ENCODE data around the gene SLC22A15.
"Not testable (repeated sequence)": the region's sequence is repeated elsewhere in the genome, so short reads cannot be mapped to it uniquely, and the experiment has no call there.

The SLC22A15 gene

DNA sequence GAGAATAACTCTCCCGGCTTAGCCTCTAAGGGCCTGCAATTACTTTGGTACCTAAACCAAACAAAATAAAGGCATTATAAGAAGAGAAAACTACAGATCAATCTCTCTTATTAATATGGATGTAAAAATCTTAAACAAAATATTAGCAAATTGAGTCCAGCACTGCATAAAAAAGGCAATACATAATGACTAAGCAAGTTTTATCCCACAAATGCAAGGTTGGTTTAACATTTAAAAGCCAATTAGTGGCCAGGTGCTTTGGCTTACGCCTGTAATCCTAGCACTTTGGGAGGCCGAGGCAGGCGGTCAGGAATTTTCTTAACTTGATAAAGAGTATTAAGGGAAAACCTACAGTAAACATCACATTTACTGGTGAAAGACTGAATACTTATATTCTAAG lies 67.8 kb downstream of the SLC22A15 start:
- no peak for DNase-seq

DNA sequence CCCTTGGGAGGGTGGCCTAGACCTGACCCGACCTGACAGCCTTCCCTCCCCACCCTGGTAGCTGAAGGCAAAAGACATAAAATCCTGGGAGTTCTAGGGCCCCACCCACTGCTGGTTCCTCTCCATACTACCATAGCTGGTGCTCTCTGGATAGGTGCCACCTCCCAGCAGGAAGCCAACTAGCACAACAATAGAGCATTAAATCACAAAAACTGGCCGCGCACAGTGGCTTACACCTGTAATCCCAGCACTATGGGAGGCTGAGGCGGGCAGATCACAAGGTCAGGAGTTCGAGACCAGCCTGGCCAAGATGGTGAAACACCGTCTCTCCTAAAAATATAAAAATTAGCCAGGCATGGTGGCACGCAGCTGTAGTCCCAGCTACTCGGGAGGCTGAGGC lies 70.6 kb downstream of the SLC22A15 start:
- not testable (repeated sequence) for DNase-seq

DNA sequence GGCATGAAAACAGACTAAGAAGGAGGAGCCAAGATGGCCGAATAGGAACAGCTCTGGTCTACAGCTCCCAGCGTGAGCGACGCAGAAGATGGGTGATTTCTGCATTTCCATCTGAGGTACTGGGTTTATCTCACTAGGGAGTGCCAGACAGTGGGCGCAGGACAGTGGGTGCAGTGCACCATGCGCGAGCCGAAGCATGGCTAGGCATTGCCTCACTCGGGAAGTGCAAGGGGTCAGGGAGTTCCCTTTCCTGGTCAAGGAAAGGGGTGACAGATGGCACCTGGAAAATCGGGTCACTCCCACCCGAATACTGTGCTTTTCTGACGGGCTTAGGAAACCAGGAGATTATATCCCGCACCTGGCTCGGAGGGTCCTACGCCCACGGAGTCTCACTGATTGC lies 75.6 kb downstream of the SLC22A15 start:
- DNase-seq: not testable (repeated sequence)

DNA sequence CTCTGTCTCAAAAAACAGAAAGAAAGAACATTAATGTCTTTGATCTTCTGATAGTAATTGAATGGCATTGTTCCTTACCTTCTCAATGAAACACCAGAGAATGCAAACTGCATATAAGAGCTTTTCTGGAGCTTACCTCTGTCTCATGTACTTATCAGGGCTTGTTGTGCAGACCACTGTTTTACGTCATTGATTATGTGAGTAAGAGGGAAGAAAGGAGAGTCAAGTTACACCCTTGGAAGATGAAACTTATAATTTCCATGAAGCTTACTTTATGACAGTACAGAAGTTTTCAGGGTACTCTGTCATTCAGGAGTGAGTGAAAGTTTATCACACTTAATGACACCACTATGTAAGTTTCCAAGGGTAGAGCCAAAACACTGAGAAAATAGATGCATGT lies 85.9 kb downstream of the SLC22A15 start:
- no peak for DNase-seq

DNA sequence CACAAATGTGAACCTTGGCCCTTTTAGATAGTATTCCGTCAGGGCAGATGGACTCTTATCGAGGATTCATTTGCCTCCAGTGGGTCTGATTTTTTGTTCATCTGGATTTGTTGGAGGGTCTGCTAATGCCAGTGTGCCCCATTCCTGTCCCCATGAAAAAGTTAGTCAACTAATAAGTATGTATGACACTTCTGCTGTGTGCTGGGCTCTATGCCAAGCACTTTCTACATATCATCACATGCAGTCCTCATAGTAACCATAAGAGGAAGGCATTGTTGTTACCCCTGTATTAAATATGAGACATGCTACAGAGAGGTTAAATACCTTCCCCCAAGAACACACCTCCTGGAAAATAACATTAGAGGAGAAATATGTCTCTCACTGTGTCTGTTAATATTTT lies 88.3 kb downstream of the SLC22A15 start:
- DNase-seq: no peak

DNA sequence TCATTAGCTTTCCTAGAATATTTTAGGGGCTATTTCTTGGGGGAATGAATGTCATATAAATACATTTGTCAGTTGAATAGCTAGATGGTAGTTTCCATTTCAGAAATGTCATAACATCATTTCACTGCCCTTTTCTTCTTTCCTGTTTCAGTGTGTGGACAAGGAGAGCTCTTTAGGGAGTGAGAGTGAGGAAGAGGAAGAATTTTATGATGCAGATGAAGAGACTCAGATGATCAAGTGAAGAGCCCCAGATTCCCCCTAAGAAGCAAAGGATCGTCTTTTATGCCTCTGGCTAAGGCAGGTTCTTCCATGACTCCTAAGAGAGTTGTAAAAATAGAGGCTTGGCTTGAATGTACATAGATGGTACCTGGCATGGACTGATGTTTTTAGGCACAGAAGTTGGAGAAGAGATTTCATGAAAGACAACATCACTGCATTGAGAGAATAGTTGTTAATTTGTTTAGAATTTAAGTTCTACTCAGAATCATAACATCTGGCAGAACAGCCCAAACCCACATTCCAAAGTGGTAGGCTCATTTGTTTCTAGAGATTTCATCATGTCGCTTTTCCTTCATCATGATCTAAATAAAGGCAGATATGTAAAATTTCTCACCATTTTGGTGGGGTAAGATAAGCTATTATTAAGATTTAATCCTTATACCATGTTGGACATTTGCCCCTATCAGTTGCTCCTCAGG lies 90.7 kb downstream of the SLC22A15 start:
- DNase-seq: no peak

DNA sequence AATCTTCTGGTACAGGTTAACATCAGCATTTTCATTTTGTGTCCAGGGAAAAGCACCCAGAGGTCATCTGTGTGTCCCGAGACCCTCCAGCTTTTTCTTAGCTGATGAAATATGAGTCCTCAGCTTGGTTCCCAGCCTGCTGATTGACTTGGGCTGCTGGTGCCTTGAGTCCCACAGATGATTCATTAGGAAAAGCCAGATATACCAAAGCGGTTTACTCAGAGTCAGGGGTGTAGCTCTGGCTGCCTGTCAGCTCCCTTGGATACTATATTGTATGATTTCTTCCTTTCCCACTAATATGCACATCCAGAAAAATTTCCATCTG lies 91.2 kb downstream of the SLC22A15 start:
- no peak for DNase-seq

DNA sequence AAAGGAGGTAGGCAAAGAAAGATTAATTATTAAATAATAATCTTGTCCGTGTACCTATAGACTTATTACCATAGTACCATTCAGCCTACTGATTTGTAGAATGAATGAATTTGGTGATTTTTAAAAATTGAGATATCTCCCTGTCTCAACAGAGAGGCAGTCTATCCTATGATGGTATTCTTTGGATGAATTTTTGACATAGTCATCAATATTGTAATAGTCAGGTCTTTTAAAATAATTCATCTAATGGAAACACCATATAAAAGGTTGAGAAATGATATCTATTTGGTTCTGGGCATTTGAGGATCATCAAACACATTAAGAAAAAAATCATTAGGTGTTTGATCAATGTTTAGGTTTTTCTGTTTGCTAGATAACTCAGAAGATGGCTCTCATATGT lies 99.3 kb downstream of the SLC22A15 start:
- DNase-seq: no peak

DNA sequence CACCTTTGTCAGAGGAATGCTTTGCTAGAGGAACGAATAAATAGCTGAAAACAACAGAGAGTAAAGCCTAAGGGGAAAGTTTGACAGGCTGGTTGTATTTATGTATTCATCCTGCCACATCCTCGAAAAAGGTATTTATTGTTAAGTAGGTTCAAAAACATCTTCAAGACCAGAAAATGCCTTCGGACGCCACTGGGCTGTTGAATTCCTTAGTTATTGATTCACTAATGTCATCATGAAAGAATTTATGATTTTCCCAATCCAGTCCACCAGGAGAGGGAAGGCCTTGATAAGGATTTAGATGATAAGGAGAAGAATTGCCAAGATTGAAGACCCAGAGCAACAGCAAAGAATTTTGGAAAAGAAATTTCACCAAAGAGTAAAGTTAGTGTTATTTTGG lies 99.7 kb downstream of the SLC22A15 start:
- no peak for DNase-seq

DNA sequence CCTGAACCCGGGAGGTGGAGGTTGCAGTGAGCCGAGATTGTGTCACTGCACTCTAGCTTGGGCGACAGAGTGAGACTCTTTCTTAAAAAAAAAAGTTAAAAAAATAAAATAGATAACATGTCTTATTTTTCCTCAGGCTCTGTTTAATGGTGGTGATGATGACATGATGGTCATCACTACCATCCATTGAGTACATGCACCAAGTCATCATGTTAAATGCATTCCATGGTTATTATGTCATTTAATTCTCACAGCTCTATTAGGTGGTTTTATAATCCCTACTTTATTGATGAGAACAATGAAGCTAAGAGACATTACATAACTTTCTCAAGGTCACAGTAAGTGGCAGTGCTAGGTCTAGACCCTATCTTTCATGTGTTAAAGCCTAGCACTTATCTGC lies 100.5 kb downstream of the SLC22A15 start:
- no peak for DNase-seq

DNA sequence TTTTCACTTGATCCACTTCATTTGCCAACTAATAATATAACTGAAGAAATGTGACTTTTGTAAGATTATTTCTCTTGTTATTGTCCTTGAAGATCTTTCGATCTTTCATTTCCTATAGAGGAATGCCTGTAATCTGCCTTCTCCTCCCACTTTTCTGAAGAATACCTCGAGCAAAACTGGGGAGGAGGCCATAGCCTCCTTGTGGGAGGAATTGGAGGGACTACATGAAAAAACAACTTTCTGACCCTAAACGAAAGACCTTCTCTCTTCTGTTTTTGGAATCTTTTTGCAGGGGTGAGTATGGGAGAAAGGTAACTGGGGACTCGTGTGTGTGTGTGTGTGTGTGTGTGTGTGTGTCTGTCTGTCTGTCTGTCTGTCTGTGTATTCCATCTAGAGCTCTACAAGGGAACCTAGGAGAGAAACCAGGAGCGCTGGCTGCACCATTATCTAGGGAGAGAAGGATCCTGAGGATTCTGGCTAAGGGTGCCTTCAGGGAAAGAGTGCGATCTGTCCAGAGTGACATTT lies 102.4 kb downstream of the SLC22A15 start:
- DNase-seq: no peak

DNA sequence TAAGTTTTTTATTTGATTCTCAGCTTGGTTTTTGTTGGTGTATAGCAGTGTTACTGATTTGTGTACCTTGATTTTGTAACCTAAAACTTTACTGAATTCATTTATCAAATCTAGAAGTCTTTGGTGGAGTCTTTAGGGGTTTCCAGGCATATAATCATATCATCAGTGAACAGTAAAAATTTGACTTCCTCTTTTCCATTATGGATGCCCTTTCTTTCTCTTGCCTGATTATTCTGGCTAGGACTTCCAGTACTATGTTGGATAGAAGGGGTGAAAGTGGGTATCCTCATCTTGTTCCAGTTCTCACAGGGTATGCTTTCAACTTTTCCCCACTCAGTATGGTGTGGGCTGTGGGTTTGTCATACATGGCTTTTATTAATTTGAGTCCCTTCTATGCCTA lies 111.3 kb downstream of the SLC22A15 start:
- no peak for DNase-seq

DNA sequence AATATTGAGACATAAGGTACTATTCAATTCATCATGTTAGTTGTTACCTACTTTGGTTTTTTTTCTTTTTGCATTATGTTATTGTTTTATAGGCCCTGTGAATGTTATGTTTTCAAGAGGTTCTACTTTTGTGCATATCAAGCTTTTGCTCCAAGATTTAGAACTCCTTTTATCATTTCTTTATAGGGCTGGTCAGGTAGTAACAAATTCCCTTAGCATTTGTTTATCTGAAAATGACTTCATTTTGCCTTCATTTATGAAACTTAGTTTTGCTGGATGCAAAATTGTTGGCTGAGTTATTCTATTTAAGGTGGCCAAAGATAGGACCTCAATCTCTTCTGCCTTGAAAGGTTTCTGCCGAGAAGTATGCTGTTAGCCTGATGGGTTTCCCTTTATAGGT lies 113.6 kb downstream of the SLC22A15 start:
- no peak for DNase-seq

DNA sequence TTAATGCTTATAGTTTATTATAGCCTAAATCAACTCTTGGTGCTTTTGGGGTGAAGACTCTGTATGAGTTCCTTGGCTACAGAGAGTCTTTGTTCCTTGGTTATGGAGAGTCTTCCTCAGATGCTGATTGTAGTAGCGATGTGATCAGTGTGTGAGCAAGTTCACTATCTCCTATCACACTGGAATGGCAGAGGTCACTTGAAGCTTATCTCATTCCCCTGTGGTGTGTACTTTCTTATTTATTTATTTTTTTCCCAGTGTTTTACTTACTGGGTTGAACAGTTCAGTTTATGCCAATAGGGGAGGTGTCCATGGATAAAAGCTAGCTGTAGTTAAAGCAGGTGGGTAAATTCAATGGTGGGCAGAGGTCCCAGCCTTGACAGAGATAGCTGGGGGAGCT lies 114.8 kb downstream of the SLC22A15 start:
- no peak for DNase-seq

DNA sequence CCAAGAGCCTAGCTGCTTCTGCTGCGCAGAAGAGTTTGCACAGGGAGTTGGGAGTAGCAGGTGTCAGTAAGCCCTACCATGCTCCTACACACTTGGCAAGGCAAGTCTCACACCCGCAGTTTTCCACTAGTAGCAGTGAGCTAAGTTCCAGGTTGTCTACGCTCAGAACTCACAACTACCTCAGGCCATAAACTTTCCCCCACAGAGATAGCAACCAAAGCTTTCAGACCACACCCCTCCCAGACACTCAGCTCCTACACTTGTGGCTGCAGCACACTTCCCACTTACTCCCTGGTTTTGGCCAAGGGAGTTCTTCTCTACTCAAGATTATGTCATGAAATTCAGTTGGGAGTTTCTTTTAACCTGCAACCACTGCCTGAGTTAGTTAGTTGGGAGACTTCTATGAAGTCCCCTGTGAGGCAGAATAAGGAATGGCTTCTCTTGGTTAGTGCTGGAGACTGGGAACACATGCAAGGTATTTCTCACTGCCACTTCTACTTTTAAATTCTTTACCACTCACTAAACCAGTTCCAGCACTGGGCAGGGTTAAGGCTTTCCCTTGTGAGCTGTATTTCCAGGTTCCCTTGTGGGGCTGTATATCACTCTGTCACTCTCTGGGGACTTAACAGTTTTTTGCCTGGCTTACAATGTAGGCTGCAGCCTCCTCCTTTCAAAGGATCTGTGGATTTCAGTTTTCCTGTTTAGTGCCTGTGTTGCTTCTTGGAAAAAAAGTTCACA lies 116.6 kb downstream of the SLC22A15 start:
- DNase-seq: no peak

DNA sequence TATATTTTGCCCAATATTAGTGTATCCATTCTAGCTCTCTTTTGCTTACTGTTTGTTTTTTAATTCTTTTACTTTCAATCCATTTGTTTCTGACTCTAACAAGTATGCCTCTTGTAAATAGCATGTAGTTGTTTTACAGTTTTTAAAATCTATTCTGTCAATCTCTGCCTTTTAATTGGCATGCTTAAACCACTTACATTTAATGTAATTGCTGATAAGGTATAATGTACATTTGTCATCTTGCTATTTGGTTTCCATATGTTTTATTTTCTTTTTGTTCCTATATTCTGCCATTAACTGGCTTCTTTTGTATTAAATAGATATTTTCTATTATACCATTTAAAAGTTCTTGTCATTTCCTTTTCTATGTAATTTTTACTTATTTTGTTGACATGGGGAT lies 118.7 kb downstream of the SLC22A15 start:
- DNase-seq: no peak

DNA sequence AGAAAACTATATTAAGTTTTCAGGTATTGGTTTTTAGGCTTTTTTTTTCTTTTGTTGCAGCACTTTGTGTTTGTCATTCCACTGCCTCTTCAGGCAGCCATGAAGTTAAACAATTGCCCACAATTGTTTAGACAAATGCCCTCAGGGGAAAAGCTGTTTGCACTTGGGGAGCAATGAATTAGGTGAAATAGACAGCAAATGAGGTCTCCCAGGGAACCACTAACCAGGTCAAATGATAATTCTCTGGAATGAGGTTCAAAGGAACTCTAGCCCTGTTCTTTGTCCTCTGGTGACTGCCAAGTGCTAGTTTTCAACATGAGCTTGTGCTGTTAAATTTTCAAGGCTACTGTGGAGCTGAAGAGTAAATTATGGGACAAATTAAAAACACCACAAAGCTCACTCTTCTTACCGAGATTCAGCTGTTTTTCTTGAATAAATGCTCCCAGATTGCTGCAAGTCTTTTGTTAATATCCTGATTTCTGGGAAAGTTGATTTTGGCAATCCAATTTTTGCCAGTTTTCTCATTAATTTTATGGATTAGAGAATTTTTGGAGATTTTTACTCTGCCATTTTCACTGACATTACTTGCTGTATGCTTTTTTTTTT lies 119.8 kb downstream of the SLC22A15 start:
- no peak for DNase-seq

DNA sequence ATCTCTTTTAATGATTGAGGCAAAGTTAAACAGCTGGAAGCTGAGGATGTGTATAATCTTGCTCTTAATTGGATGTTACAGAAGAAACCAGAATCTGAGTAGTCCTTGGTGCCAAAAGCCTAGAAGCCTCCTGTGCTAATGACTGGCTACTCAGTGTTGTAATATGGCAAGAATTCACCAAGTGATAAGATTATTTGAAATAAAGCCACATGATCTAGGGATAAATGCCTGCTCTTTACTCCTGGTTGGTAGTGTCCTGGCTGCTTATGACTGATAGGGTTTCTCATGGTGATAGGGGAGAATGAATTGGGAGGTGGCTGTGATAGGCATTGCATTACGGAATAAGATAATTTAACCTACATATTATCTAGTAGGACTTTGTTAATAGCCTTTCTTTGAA lies 121.3 kb downstream of the SLC22A15 start:
- DNase-seq: no peak

DNA sequence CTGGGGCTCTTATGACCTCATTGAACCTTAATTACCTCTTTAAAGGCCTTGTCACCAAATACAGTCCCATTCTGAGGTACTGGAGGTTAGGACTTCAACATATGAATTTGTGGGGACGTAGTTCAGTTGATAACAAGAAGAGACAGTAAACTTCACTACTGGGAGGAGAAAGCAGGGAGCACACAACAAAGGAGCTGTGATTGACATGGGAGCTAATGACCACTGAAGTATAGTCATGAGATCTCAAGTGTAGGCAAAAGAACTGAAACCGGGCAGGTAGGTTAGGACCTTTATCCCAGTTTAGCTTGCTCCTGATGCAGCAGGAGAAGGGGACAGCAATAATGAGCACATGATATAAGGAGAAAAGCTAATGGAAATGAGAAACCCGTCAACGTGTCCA lies 123.1 kb downstream of the SLC22A15 start:
- no peak for DNase-seq

DNA sequence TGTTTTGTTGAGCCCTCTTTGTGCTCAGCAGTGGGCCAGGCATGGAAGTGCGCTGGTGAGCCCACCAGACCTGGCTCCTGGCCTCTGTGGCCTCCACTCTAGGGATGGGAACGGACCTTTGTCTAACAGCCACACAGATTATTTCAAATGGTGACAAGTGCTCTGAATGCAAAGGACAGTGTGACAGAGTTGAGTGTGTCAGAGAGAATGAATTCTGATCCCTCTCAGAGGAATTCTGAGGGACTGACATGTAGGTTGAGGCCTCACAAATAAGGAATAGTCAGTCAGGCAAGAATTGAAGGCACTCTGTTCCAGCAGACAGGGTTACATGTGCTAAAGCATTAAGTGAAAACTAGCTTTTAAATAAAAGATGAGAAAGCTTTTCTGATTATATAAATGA lies 123.6 kb downstream of the SLC22A15 start:
- no peak for DNase-seq

DNA sequence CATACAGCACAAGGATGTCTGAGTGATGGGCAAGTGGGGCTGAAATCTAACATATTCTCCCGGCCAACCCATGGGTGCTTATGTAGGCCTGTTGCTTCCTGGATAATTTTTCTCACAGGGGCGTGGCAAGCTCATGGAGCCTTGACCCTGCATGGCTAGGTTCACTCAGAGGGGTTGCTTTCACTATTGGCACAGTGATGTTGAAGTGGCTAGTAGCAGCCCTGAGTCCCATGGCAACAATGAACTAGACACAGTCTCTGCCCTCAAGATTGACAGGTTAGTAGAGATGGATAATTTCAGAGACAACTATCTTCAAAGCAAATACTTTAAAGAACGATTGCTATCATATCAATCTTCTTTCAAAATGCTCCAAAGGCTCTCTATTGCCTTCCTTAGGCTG lies 128.4 kb downstream of the SLC22A15 start:
- no peak for DNase-seq

DNA sequence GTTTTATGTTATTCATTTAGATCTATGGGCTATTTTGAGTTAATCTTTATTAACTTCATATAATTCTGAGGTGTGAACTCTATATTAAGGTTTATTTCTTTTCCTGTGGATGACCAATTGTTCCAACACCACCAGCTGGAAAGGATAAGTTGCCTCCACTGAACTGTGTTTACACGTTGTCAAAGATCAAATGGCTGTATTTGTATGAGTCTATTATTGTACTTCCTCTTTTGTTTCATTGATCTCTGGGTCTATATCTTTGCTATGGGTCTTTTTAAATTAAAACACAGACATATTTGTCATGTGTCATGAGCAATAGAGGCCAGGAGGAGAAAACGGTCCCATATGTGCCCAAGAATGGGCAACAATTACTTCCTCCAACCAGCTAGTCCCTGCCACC lies 129.7 kb downstream of the SLC22A15 start:
- no peak for DNase-seq

DNA sequence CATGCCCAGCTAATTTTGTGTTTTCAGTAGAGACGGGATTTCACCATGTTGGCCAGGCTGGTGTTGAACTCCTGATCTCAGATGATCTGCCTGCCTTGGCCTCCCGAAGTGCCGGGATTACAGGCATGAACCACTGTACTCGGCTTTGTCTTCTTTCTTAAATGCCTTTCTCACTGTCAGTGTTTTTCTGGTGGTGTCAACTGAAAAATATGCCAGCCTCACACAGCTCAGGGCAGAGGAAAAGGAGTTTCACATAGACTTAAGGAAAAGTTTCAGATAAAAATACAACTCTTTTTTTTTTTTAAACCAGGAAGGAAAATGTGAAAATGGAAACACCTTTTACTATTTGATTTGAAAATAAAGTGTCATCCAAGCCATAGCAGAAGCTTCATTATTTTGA lies 130.3 kb downstream of the SLC22A15 start:
- DNase-seq: no peak

DNA sequence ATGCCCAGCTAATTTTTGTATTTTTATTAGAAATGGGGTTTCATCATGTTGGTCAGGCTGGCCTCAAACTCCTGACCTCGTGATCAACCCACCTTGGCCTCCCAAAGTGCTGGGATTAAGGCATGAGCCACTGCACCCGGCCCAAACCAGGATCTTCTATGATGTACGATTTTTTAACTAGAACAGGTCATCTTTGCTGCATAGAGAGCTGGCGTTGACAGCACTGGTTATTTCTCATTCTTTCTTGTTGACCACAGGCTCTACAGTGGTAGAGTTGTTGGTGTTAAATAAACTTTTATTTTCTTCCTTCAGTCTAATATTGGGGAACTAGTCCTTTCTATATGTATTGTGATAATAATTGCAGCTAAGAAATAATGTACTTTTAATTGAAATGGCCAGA lies 131.1 kb downstream of the SLC22A15 start:
- no peak for DNase-seq

All from stimulated activated CD4-positive, alpha-beta T cell treated with anti-CD3 and anti-CD28 coated beads, Interleukin-4, amount 100 ng/mL, for 24 hours (primary cell).